ENCODE measurements around the gene HIF3A.

HIF3A gene

DNA sequence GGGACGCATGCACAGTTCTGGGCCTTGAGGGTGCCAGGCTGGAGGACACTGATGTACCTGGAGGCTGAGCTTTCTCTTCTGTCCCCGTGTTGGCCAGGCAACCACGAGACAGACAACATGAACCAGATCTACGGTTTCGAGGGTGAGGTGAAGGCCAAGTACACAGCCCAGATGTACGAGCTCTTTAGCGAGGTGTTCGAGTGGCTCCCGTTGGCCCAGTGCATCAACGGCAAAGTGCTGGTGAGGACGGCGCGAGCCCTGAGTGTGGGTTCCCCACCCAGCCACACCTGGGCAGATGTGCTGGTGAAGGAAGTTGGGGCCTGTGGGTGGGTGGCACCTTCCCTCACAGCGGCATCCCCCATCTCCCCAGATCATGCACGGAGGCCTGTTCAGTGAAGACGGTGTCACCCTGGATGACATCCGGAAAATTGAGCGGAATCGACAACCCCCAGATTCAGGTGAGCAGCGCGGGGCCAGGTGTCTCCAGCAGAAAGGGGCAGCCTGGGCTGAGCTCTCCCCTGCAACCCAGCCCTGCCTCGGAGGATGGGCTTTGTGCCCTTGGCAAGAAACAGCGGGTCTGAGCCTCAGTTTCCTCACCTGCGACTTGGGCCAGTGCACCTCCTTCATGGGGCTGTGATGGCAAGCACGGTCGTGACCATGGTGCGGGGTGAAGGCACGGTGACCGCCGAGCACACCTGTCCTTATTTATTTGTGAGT, 90.3 kb downstream of the HIF3A start:
- DNase-seq: no peak

DNA sequence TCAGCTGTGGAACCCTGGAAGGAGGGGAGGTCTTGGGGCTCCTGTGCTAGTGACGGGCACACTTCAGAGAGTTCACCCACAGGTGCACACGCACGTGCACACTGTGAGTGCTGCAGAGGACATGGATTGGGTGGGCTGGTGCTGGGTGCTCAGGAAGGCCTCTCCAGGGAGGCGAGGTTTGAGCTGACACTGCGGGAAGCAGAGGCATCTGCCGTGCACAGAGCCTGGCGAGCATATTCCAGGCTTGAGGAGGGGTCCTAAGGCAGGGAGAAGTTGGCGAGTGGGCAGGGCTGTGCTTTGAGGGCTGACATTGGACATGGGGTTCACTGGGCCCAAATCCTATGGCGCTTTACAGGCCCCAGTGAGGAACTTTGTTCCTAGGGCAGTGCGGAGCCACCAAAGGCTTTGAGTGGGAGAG, 90.9 kb downstream of the HIF3A start:
- DNase-seq: no peak

DNA sequence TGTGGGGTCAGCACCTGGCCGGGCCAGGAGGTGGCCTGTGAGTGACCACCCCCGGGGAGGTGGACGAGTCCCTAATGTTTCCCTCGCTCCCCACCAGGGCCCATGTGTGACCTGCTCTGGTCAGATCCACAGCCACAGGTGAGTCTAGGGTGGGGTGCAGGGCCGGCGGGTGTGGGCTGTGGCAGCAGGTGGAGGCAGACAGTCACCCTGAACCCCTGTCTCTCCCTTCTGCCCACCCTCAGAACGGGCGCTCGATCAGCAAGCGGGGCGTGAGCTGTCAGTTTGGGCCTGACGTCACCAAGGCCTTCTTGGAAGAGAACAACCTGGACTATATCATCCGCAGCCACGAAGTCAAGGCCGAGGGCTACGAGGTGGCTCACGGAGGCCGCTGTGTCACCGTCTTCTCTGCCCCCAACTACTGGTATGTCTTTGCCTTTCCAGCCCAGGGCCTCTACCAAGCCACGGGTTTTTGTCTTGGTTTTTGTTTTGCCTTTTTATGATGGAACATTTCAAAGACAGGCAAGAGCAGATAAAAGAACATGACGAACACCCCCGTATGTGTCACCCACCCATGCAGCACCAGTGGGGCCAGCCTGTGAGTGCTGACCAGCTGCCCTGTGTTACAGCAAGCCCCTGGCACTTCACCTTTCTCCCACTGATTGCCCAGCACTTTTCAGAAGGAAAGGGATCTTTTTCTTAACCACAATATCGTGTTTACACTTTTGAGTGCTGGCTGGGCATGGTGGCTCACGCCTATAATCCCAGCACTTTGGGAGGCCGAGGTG, 91.7 kb downstream of the HIF3A start:
- DNase-seq: no peak

DNA sequence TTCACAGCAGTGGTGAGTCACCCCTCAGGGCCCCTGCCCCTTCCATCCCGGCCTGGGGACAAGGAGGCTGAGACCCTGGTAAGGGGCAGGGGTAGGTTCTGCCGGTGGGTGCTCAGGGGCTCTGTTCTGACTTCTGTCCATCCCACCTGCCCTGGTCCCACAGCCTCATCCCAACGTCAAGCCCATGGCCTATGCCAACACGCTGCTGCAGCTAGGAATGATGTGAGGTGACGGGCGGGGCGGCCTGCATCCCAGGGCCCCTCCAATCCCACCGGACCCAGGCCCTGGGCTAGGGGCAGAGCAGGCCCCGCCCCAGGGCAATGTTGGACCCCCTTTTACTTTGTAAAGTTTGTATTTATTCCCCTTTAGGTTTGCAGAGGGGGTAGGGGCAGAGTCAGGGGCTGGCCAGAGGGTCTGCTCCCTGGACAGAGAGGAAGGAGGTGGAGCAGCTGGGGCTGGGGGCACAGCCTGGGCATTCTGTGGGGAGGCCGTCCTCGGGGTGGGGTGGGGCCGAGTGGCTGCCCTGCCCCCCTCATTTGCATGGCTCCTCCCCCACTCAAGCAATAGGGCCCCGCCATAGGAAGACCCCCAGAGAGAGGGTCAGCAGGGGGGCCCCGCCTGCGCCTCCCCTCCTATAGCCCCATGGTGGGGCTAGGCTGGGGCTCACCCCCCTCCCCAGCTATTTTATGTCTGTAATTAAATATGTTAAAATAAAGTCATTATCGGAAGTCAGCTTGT, 93.4 kb downstream of the HIF3A start:
- DNase-seq: no peak

DNA sequence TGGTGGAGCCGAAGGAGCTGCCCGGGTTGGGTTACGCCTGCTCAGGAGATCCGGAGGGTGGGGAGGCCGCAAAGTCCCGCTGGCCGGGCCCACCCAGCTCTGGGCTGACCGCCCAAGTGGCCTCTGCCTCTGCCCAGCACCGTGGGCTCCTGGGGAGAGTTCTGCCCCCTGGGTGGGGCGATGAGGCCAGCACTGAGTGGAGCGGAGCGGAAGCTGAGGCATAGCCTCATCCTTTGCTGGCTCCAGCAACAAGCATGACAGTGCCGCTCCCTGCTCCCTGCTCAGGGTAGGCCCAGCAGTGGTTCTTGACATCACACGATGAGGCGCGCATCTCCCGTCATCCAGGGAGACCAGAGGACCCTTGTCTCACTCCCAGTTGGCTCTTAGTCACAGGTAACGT, 94.0 kb downstream of the HIF3A start:
- no peak for DNase-seq

DNA sequence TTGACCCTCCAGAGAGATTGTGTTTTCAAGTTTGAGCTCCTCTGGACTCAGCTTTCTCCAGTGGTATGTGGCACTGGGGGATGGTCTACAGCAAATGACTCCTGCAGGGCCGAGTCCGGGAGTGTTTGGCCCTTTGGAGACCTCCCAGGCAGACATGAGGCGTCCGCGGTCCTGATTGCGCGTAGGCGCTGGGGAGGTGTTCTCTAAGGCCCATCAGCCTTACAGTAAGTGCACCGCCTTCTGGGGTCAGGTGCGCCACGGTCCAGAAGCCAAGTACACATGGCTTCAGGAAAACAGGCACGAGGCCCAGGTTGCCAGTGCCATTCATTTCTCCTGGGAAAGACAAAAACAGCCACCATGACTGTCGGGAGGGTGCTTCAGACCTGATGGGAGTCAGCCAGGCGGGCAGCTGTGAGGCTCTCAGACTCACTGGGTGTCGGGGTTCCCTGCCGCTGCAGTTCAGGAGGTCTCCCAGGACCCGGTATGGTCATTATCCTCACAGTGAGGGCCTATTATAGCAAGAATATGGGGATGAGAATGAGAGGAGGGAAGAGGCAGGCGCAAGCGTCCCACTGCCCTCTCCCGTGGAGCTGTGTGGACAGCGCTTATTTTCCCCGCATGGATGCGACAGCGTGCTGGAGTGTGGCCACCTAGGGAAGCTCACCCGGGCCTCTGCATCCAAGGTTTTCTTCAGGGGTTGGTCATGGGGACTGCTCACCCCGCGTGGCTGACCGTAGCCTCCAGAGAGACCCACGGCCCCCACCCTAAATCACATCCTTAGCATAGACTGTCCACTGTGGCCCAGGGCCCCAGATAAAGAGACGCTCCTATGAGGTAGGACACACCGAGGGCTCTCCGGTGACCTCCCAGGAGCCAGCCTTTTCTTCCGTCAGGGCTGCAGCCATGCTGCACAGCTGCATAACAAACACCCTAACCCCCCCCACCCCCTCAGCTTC, 94.7 kb downstream of the HIF3A start:
- no peak for DNase-seq

DNA sequence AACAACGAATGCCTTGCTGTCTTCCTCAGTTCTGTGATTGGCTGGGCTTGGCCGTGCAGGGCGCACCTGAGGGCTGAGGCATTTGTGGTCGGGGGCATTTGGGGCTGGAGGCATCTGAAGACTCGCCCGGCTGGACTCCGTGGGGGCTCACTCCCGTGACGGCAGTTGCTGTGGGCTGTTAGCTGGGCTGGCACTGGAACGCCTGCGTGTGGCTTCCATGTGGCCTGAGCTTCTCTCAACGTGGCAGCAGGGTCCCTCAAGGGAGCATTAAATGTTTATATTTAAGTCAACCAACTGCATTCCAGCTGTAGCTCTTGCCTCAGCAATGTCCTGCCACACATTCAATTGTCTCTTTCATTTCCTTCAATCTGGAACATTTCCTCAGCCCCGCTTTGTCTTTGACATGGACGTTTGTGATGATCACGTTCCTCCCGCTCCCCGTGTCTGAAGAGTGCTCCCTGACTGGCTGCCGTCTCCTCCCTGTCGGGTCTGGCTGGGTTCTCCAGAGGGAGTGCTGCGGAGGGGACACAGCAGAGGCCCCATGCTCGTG, 95.5 kb downstream of the HIF3A start:
- no peak for DNase-seq

DNA sequence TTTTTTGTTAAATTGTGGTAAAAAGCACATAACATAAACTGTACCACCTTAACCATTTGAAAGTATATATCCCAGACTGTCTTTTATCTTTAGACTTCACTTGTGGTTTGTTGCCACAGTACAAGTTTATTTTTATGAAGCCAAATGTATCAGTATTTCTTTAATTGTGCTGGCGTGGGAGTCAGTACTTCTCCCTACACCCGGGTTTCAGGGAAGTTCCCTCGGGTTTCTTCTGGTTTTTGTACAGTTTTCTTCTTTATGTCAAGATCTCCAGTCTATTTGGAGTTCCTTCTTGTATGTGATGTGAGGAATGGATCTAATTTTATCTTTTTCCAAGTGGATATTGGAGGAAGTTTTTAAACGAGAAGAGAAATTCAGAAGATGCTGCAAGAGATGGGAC, 96.0 kb downstream of the HIF3A start:
- no peak for DNase-seq

Measured in T1000 (cell line).